SK-N-SH (cell line): ENCODE data around the gene SLC29A1. TPM values are rescaled to one million over a fixed set of nuclear protein-coding genes. Genes with fewer than 3 reads are reported as not detected.

Experiments
- CTCF ChIA-PET: fragments of 300-600, 350-600 bp; formaldehyde crosslinking; extraction: SDS; loops from one replicate; lab custom pipeline; 2021; lab: Yijun Ruan, JAX
- POLR2A ChIA-PET: fragments of 350-600 bp; sonication (Branson Sonifier 250); formaldehyde crosslinking; extraction: SDS; loops from one replicate; lab custom pipeline; 2020; ENCODE audit warnings: antibody characterized with exemption, inconsistent platforms; lab: Yijun Ruan, JAX
- DNase-seq: peaks from one replicate; pipeline ENCODE4 v3.0.0; 2012
- H2AFZ ChIP-seq: fragments of 200-600 bp; sonication (generic); 2 replicates; pipeline ENCODE4 v1.8.1; 2016; ENCODE audit warnings: antibody characterized with exemption, mild to moderate bottlenecking, low read depth
- H3F3A ChIP-seq: fragments of 200-600 bp; sonication (generic); replicated peaks from 2 replicates; pipeline ENCODE3; 2016; ENCODE audit warnings: antibody characterized with exemption, mild to moderate bottlenecking; ENCODE audit not compliant: insufficient read depth
- H3K27ac ChIP-seq, 2 experiments: fragments of 200-500 bp in 1 of 2; fragments of 200-600 bp in 1 of 2; sonication (Bioruptor generic) in 1 of 2; sonication (generic), shearing (Covaris generic) in 1 of 2; 2 replicates each; pipeline versions ENCODE4 v1.5.1 to v1.6.1; 2014 to 2016; ENCODE audit warnings: low read depth in 2 of 2, inconsistent platforms in 1 of 2, low read length in 1 of 2, mild to moderate bottlenecking in 1 of 2, mixed read lengths in 1 of 2
- H3K27me3 ChIP-seq: fragments of 200-600 bp; sonication (generic), shearing (Covaris generic); 2 replicates; pipeline ENCODE4 v1.6.1; 2016; ENCODE audit warnings: mixed run types; ENCODE audit not compliant: insufficient read depth
- H3K36me3 ChIP-seq, 2 experiments: fragments of 200-500 bp in 1 of 2; fragments of 200-600 bp in 1 of 2; sonication (Bioruptor generic) in 1 of 2; sonication (generic) in 1 of 2; replicated peaks in 1 of 2; 2 replicates each; pipeline versions ENCODE3 to v1.5.1; 2014 to 2016; ENCODE audit warnings: low read length in 1 of 2, mild to moderate bottlenecking in 1 of 2; ENCODE audit not compliant: insufficient read depth in 2 of 2, control insufficient read depth in 1 of 2
- H3K4me1 ChIP-seq, 2 experiments: fragments of 200-500 bp in 1 of 2; fragments of 200-600 bp in 1 of 2; sonication (Bioruptor generic) in 1 of 2; sonication (generic), shearing (Covaris generic) in 1 of 2; 2 replicates each; pipeline versions ENCODE4 v1.5.1 to v1.6.1; 2014 to 2016; ENCODE audit warnings: low read depth in 1 of 2, low read length in 1 of 2, mixed run types in 1 of 2; ENCODE audit not compliant: insufficient read depth in 2 of 2, control insufficient read depth in 1 of 2
- H3K4me2 ChIP-seq: fragments of 200-600 bp; sonication (generic), shearing (Covaris generic); 2 replicates; pipeline ENCODE4 v1.6.1; 2017; ENCODE audit warnings: mixed run types
- H3K4me3 ChIP-seq, 2 experiments: fragments of 200-500 bp in 1 of 2; fragments of 200-600 bp in 1 of 2; sonication (Bioruptor generic) in 1 of 2; sonication (generic), shearing (Covaris generic) in 1 of 2; 2 replicates each; pipeline versions ENCODE4 v1.5.1 to v1.8.1; 2014 to 2016; ENCODE audit warnings: low read depth in 2 of 2, inconsistent platforms in 1 of 2, low read length in 1 of 2, mild to moderate bottlenecking in 1 of 2, mixed read lengths in 1 of 2, moderate library complexity in 1 of 2
- H3K79me2 ChIP-seq: fragments of 200-600 bp; sonication (generic); 2 replicates; pipeline ENCODE4 v1.8.1; 2017; ENCODE audit warnings: mild to moderate bottlenecking; ENCODE audit not compliant: insufficient read depth
- H3K9ac ChIP-seq: fragments of 200-600 bp; sonication (generic); 2 replicates; pipeline ENCODE4 v1.6.1; 2017; ENCODE audit warnings: mixed run types
- H3K9me2 ChIP-seq: fragments of 200-600 bp; sonication (generic); 2 replicates; pipeline ENCODE4 v1.6.1; 2017; ENCODE audit warnings: mixed run types
- H3K9me3 ChIP-seq: fragments of 200-600 bp; sonication (generic); 2 replicates; pipeline ENCODE4 v1.6.1; 2017; ENCODE audit warnings: mixed run types, mild to moderate bottlenecking, moderate library complexity
- H4K20me1 ChIP-seq: fragments of 200-600 bp; sonication (generic); 2 replicates; pipeline ENCODE4 v1.6.1; 2017; ENCODE audit warnings: mild to moderate bottlenecking, mixed run types; ENCODE audit not compliant: insufficient read depth
- CHD2 ChIP-seq: fragments of 150-350 bp; IDR thresholded peaks from 2 replicates; pipeline ENCODE4 v1.6.1; 2018; ENCODE audit warnings: low read length; ENCODE audit not compliant: partially characterized antibody
- ELF1 ChIP-seq: IDR thresholded peaks from 2 replicates; pipeline ENCODE4 v1.4.0; 2012
- EP300 ChIP-seq, 2 experiments: IDR thresholded peaks; 2 replicates each; pipeline versions ENCODE4 v1.4.0 to v1.6.1; 2012; ENCODE audit warnings: borderline replicate concordance in 1 of 2, low read depth in 1 of 2, low read length in 1 of 2
- FOSL2 ChIP-seq: IDR thresholded peaks from 2 replicates; pipeline ENCODE4 v1.4.0; 2012; ENCODE audit warnings: low read depth, mild to moderate bottlenecking, moderate library complexity, borderline replicate concordance
- FOXJ3 ChIP-seq: sonication (generic); formaldehyde crosslinking; IDR thresholded peaks from 2 replicates; pipeline ENCODE4 v1.5.1; 2020; ENCODE audit warnings: mild to moderate bottlenecking, missing genetic modification reagents
- GABPA ChIP-seq: IDR thresholded peaks from 2 replicates; pipeline ENCODE4 v1.4.0; 2012; ENCODE audit warnings: low read depth, mild to moderate bottlenecking
- GATA2 ChIP-seq: sonication (generic); formaldehyde crosslinking; IDR thresholded peaks from 2 replicates; pipeline ENCODE4 v1.5.0; 2020; ENCODE audit warnings: mild to moderate bottlenecking, missing genetic modification reagents
- MEF2A ChIP-seq: IDR thresholded peaks from 2 replicates; pipeline ENCODE4 v1.4.0; 2012; ENCODE audit warnings: low read depth, borderline replicate concordance
- NFIC ChIP-seq: IDR thresholded peaks from 2 replicates; pipeline ENCODE4 v1.4.0; 2012; ENCODE audit warnings: borderline replicate concordance
- NRF1 ChIP-seq: IDR thresholded peaks from 2 replicates; pipeline ENCODE4 v1.6.1; 2012; ENCODE audit warnings: low read depth, mild to moderate bottlenecking, low read length
- SIN3A ChIP-seq: IDR thresholded peaks from 2 replicates; pipeline ENCODE4 v1.6.1; 2012; ENCODE audit warnings: low read depth, mild to moderate bottlenecking, low read length, moderate library complexity, borderline replicate concordance
- TAF1 ChIP-seq: IDR thresholded peaks from 2 replicates; pipeline ENCODE4 v1.6.1; 2012; ENCODE audit warnings: low read depth, mild to moderate bottlenecking, low read length, moderate library complexity, borderline replicate concordance
- TEAD4 ChIP-seq: IDR thresholded peaks from 2 replicates; pipeline ENCODE4 v1.4.0; 2012; ENCODE audit warnings: mild to moderate bottlenecking, borderline replicate concordance; ENCODE audit not compliant: insufficient read depth
- USF2 ChIP-seq: fragments of 150-350 bp; IDR thresholded peaks from 2 replicates; pipeline ENCODE4 v1.6.1; 2017; ENCODE audit warnings: antibody characterized with exemption, low read length, low read depth, borderline replicate concordance
- YY1 ChIP-seq: IDR thresholded peaks from 2 replicates; pipeline ENCODE4 v1.4.0; 2012; ENCODE audit warnings: low read depth, mild to moderate bottlenecking
- WGBS: methylation state at CpG from one replicate; pipeline ENCODE4 v1.1.6; 2017; ENCODE audit warnings: low lambda C conversion rate; 5-methylcytosine and 5-hydroxymethylcytosine counted together
- polyA plus RNA-seq, 3 experiments: library from polyadenylated mRNA; depleted of rRNA; stranded (reverse); fragments of >200 nt; gene quantifications; 2 replicates each; pipeline ENCODE4 v1.2.3, GENCODE V29; 2012

The SLC29A1 gene
- polyA plus RNA-seq, 1 of the 3 experiments (the other 2 are of a cell fraction), result 44.5 TPM

- H2AFZ ChIP-seq, result no peak overlapping the region
- peak overlapping the region; percentile 94 for H3K4me2 ChIP-seq
- peaks cover 0 to 39% of the 10 kb centered on the region in 2 experiments; a peak in 1 of 4 replicates for H3K4me1 ChIP-seq
- H3F3A ChIP-seq, result peaks cover 54% of the 10 kb centered on the region
- peak overlapping the region; percentile 95 for H3K9ac ChIP-seq
- H3K4me3 ChIP-seq, result peak overlapping the region; percentile 94 to 96
- CTCF ChIA-PET, result interaction anchor here (0.7 to 7.1 kb wide), 27 partner anchors 10 to 198 kb away, joined by 3 to 90 read pairs (median 6); partner anchors contain the start of genes AARS2, HSP90AB1, NFKBIE and SPATS1
- H3K9me3 ChIP-seq, result no peaks in the 10 kb centered on the region
- 22% methylated on average over 10 of the region's 15 CpGs for WGBS
- peaks cover 36 to 53% of the 10 kb centered on the region in 2 experiments for H3K36me3 ChIP-seq
- H3K27me3 ChIP-seq, result no peaks in the 10 kb centered on the region
- no peaks in the 10 kb centered on the region for H3K9me2 ChIP-seq
- peaks cover 54% of the 10 kb centered on the region for H3K79me2 ChIP-seq
- TF ChIP-seq SIN3A (0 out of 2 replicates have a peak, but pooled peaks have one; percentile 10), NFIC (no peak; the same call in 1 of the 2 replicates)
- POLR2A ChIA-PET, result interaction anchor here (0.6 to 3.8 kb wide), 14 partner anchors 10 to 487 kb away, joined by 3 to 98 read pairs (median 4); partner anchors contain the start of genes AARS2, CDC5L, HSP90AB1 and SLC29A1
- peaks cover 56% of the 10 kb centered on the region for H4K20me1 ChIP-seq
- no peak for DNase-seq
- peak overlapping the region; percentile 73 to 91; a peak in 3 of 4 replicates for H3K27ac ChIP-seq
Observed at GRCh38 chr6:44255871-44256774, 32.7 kb downstream of the SLC29A1 start.

GRCh38 chr6:44256775-44257024 lies 33.3 kb downstream of the SLC29A1 start:
- TF ChIP-seq TAF1 (peak; percentile 9; the same call in 1 of the 2 replicates), EP300 (IDR thresholded peaks at IDR 0.05; ENCODE audit: borderline replicate concordance in 1 of 2, low read depth in 1 of 2, low read length in 1 of 2) (no peak), FOSL2 (no peak)
- TF ChIP-seq, all 33 proteins: peak for 1
- H3K4me2 ChIP-seq, result peak overlapping the region; percentile 94
- H3K79me2 ChIP-seq, result peaks cover 48% of the 10 kb centered on the region
- no peaks in the 10 kb centered on the region for H3K9me2 ChIP-seq
- no peaks in the 10 kb centered on the region for H3K27me3 ChIP-seq
- peaks cover 48% of the 10 kb centered on the region for H3F3A ChIP-seq
- peaks cover 50% of the 10 kb centered on the region for H4K20me1 ChIP-seq
- 7% methylated on average over 6 of the region's 12 CpGs for WGBS
- ChIA-PET CTCF (interaction anchor here (0.6 to 7.1 kb wide), 31 partner anchors 10 to 198 kb away, joined by 3 to 90 read pairs (median 4); partner anchors contain the start of genes AARS2, HSP90AB1, NFKBIE and SPATS1), POLR2A (interaction anchor here (0.8 to 3.8 kb wide), 13 partner anchors 10 to 488 kb away, joined by 3 to 98 read pairs (median 5); partner anchors contain the start of genes AARS2, CDC5L, HSP90AB1 and SLC29A1)
- H3K4me1 ChIP-seq, result peaks cover 0 to 37% of the 10 kb centered on the region in 2 experiments; a peak in 1 of 4 replicates
- no peak overlapping the region for H2AFZ ChIP-seq
- no peak for DNase-seq
- peaks cover 30 to 48% of the 10 kb centered on the region in 2 experiments for H3K36me3 ChIP-seq
- peak overlapping the region; percentile 73 to 91 for H3K27ac ChIP-seq
- no peaks in the 10 kb centered on the region for H3K9me3 ChIP-seq
- peak overlapping the region; percentile 95 for H3K9ac ChIP-seq
- H3K4me3 ChIP-seq, result peak overlapping the region; percentile 94 to 96

GRCh38 chr6:44257025-44257752 lies 33.8 kb downstream of the SLC29A1 start, which contains the start of gene SLC35B2:
Gene SLC35B2 (minus strand): TSS chr6:44257528. CDS start chr6:44257410, 118 bp downstream.
- WGBS, result under 1% methylated on average over 23 of the region's 80 CpGs
- H3K9me2 ChIP-seq, result no peaks in the 10 kb centered on the region
- peak within 1 kb of the TSS; percentile 84 for H2AFZ ChIP-seq
- peak within 1 kb of the TSS; percentile 94 to 96 for H3K4me3 ChIP-seq
- H3K36me3 ChIP-seq, result peaks cover 25 to 44% of the 10 kb centered on the region in 2 experiments
- H3K27me3 ChIP-seq, result no peaks in the 10 kb centered on the region
- H3K4me1 ChIP-seq, result peaks cover 0 to 37% of the 10 kb centered on the region in 2 experiments; a peak in 1 of 4 replicates
- CTCF ChIA-PET, result interaction anchor here (0.6 to 7.1 kb wide), 31 partner anchors 9 to 199 kb away, joined by 3 to 90 read pairs (median 4); partner anchors contain the start of genes AARS2, HSP90AB1, NFKBIE and SPATS1
- peak within 1 kb of the TSS; percentile 73 to 91 for H3K27ac ChIP-seq
- H4K20me1 ChIP-seq, result peaks cover 45% of the 10 kb centered on the region
- peak within 1 kb of the TSS; percentile 95 for H3K9ac ChIP-seq
- no peaks in the 10 kb centered on the region for H3K9me3 ChIP-seq
- POLR2A ChIA-PET, result interaction anchor here (0.8 to 3.8 kb wide), 13 partner anchors 11 to 488 kb away, joined by 3 to 98 read pairs (median 5); partner anchors contain the start of genes AARS2, CDC5L, HSP90AB1 and SLC29A1
- H3K79me2 ChIP-seq, result peaks cover 45% of the 10 kb centered on the region
- DNase-seq, result peak; percentile 95
- peak within 1 kb of the TSS; percentile 94 for H3K4me2 ChIP-seq
- peaks cover 43% of the 10 kb centered on the region for H3F3A ChIP-seq
- TF ChIP-seq FOXJ3 (CRISPR knock-in tag), result no peak
- peak; percentile 92 for TF ChIP-seq USF2
- 0 out of 2 replicates have a peak, but pooled peaks have one; percentile 10 for TF ChIP-seq TEAD4
- TF ChIP-seq GABPA, result peak; percentile 65
- no peak for TF ChIP-seq SIN3A
- peak; percentile 19 for TF ChIP-seq CHD2
- TF ChIP-seq NRF1, result 0 out of 2 replicates have a peak, but pooled peaks have one; percentile 12
- TF ChIP-seq FOSL2, result no peak
- 0 out of 2 replicates have a peak, but pooled peaks have one; percentile 31 for TF ChIP-seq YY1
- no peak for TF ChIP-seq GATA2 (CRISPR knock-in tag)
- no peak for TF ChIP-seq ELF1
- no peak for TF ChIP-seq MEF2A
